Prostate gland (tissue), 2 donors: Measurements from ENCODE around the gene ERCC4.

Source experiments
- CTCF ChIP-seq, 4 experiments: fragments of 200-600 bp in 2 of 4; fragments of 450-650 bp in 2 of 4; sonication (generic) in 2 of 4; IDR thresholded peaks; 1 replicate in 3 of 4; 2 replicates in 1 of 4; pipeline ENCODE4 v1.5.1; 2016 to 2019; ENCODE audit warnings: antibody characterized with exemption in 4 of 4, mild to moderate bottlenecking in 2 of 4, moderate library complexity in 2 of 4
- POLR2A ChIP-seq: fragments of 450-650 bp; IDR thresholded peaks from one replicate; pipeline ENCODE4 v1.6.1; 2016; ENCODE audit warnings: antibody characterized with exemption, mild to moderate bottlenecking
- POLR2AphosphoS5 ChIP-seq: sonication (generic); formaldehyde crosslinking; IDR thresholded peaks from one replicate; pipeline ENCODE4 v1.6.1; 2017; ENCODE audit warnings: antibody characterized with exemption

DNA sequence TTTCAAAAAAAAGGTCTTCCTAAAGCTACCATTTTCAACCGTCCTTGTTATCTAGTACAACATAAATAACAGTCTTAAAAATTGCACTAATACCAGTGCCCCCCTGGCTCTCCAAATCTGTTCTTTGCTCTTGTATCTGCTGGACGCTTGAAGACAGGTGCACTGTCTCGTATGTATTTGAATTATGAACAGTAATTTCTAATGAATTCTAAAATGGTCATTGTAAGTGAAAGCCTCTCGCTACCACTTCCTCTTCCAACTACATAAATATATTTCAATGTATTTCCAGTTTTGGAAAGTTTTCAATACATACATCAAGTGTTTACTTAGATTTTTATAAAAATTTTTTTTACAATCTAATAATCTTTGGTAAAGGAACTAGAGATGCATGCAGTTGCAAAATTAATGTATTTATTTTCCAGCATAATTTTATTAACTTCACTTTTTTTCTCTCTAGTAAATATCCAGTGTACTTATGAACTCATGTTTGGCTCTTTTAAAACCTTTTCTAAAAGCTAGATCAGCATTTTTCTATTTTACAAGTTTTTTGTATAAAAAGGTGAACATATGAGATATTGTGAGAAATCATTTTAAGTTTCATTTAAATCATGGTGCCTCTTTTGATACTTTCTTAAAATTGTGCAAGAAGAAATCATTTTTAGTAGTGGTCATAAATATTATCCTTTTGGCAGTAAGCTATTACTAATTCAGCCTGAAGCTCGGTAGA lies 31.0 kb downstream of the ERCC4 start:
- TF ChIP-seq CTCF (IDR thresholded peaks at IDR 0.05) (no peak), POLR2A (no peak), POLR2AphosphoS5 (no peak)
